OCI-LY3 (cell line): ENCODE results near the gene MINDY4.

ENCODE experiments used
- H2AFZ ChIP-seq: fragments of 200-600, 300-600 bp; shearing (Covaris generic); 2 replicates; pipeline ENCODE4 v1.6.0; 2014; ENCODE audit warnings: antibody characterized with exemption, low read depth, low read length
- H3K27ac ChIP-seq: fragments of 200-600, 300-600 bp; sonication (generic); 2 replicates; pipeline ENCODE4 v1.5.1; 2014; ENCODE audit warnings: mild to moderate bottlenecking, low read length, moderate library complexity, mixed read lengths
- H3K27me3 ChIP-seq: fragments of 200-600, 300-600 bp; sonication (generic); 2 replicates; pipeline ENCODE4 v1.6.1; 2014; ENCODE audit warnings: low read depth, low read length, mixed read lengths
- H3K36me3 ChIP-seq: fragments of 200-600, 300-600 bp; sonication (generic); replicated peaks from 2 replicates; pipeline ENCODE3; 2014; ENCODE audit warnings: low read depth, low read length, mixed read lengths
- H3K4me1 ChIP-seq: fragments of 300-600, 200-600 bp; sonication (generic); 2 replicates; pipeline ENCODE4 v1.6.1; 2014; ENCODE audit warnings: low read length, mixed read lengths
- H3K4me2 ChIP-seq: fragments of 200-600, 300-600 bp; sonication (generic); 2 replicates; pipeline ENCODE4 v1.6.1; 2014; ENCODE audit warnings: low read length, mixed read lengths
- H3K4me3 ChIP-seq: fragments of 300-600, 200-600 bp; sonication (generic); 2 replicates; pipeline ENCODE4 v1.5.1; 2014; ENCODE audit warnings: antibody characterized with exemption, mild to moderate bottlenecking, low read length, moderate library complexity
- H3K79me2 ChIP-seq: fragments of 300-600, 200-600 bp; shearing (Covaris generic); 2 replicates; pipeline ENCODE4 v1.6.1; 2014; ENCODE audit warnings: mild to moderate bottlenecking, low read length, mixed read lengths
- H3K9ac ChIP-seq: fragments of 300-600, 200-600 bp; shearing (Covaris generic); 2 replicates; pipeline ENCODE4 v1.6.0; 2014; ENCODE audit warnings: mild to moderate bottlenecking, low read length, moderate library complexity
- H3K9me3 ChIP-seq: fragments of 200-600, 300-600 bp; shearing (Covaris generic); 2 replicates; pipeline ENCODE4 v1.6.1; 2014; ENCODE audit warnings: low read length, mixed read lengths; ENCODE audit not compliant: insufficient read depth
- H4K20me1 ChIP-seq: fragments of 200-600, 300-600 bp; sonication (generic); 2 replicates; pipeline ENCODE4 v1.6.1; 2016; ENCODE audit warnings: low read length, mixed read lengths; ENCODE audit not compliant: insufficient read depth
- CTCF ChIP-seq: fragments of 200-600, 300-600 bp; sonication (generic); IDR thresholded peaks from 2 replicates; pipeline ENCODE4 v1.5.1; 2014; ENCODE audit warnings: antibody characterized with exemption, low read length, low read depth
- EZH2phosphoT487 ChIP-seq: fragments of 200-600 bp; shearing (Covaris generic); IDR thresholded peaks from 2 replicates; pipeline ENCODE4 v1.6.1; 2018; ENCODE audit warnings: antibody characterized with exemption, mixed run types, low read depth

Gene MINDY4

GRCh38 chr7:30760514-30761213, 10.6 kb upstream of the MINDY4 start:
- H3K4me3 ChIP-seq: no peak overlapping the region
- no peaks in the 10 kb centered on the region for H3K27me3 ChIP-seq
- no peaks in the 10 kb centered on the region for H3K79me2 ChIP-seq
- H3K4me2 ChIP-seq: no peak overlapping the region
- no peak overlapping the region for H3K9ac ChIP-seq
- H3K36me3 ChIP-seq: no peaks in the 10 kb centered on the region
- peaks cover 17% of the 10 kb centered on the region for H3K4me1 ChIP-seq
- H4K20me1 ChIP-seq: no peaks in the 10 kb centered on the region
- no peak overlapping the region for H3K27ac ChIP-seq
- H2AFZ ChIP-seq: no peak overlapping the region
- H3K9me3 ChIP-seq: no peaks in the 10 kb centered on the region
- TF ChIP-seq CTCF (no peak), EZH2phosphoT487 (no peak)

GRCh38 chr7:30761214-30762156, 9.7 kb upstream of the MINDY4 start:
- no peak overlapping the region for H3K4me3 ChIP-seq
- H3K27ac ChIP-seq: no peak overlapping the region

GRCh38 chr7:30764030-30764975, 6.9 kb upstream of the MINDY4 start:
- no peaks in the 10 kb centered on the region for H4K20me1 ChIP-seq
- no peak overlapping the region for H2AFZ ChIP-seq
- no peaks in the 10 kb centered on the region for H3K9me3 ChIP-seq
- H3K36me3 ChIP-seq: no peaks in the 10 kb centered on the region
- H3K4me2 ChIP-seq: no peak overlapping the region
- no peaks in the 10 kb centered on the region for H3K27me3 ChIP-seq
- H3K79me2 ChIP-seq: no peaks in the 10 kb centered on the region
- no peak for TF ChIP-seq EZH2phosphoT487
- TF ChIP-seq CTCF: no peak
- H3K4me1 ChIP-seq: peaks cover 7% of the 10 kb centered on the region; the same call in 1 of the 2 replicates
- no peak overlapping the region for H3K9ac ChIP-seq
- H3K27ac ChIP-seq: no peak overlapping the region
- no peak overlapping the region for H3K4me3 ChIP-seq

More at GRCh38 chr7:30761214-30762156, 9.7 kb upstream of the MINDY4 start:
- H3K27me3 ChIP-seq: no peaks in the 10 kb centered on the region
- H2AFZ ChIP-seq: no peak overlapping the region
- no peak overlapping the region for H3K9ac ChIP-seq
- H3K4me1 ChIP-seq: peaks cover 17% of the 10 kb centered on the region
- H3K4me2 ChIP-seq: no peak overlapping the region
- H4K20me1 ChIP-seq: no peaks in the 10 kb centered on the region
- TF ChIP-seq EZH2phosphoT487 (no peak), CTCF (no peak)
- H3K36me3 ChIP-seq: no peaks in the 10 kb centered on the region
- no peaks in the 10 kb centered on the region for H3K9me3 ChIP-seq
- H3K79me2 ChIP-seq: no peaks in the 10 kb centered on the region
